Trophoblast cell (in vitro differentiated cells and primary cell): ENCODE results near the gene ASCL1.

Source experiments
- DNase-seq, 2 donors: peaks; one replicate each; pipeline ENCODE4 v3.0.0-alpha.2; 2016
- H2AFZ ChIP-seq: 2 replicates; pipeline ENCODE4 v1.6.1; 2013; ENCODE audit warnings: low read length, moderate library complexity, mild to moderate bottlenecking; ENCODE audit not compliant: insufficient read depth, poor library complexity
- H2AK5ac ChIP-seq: 2 replicates; pipeline ENCODE4 v1.6.1; 2013; ENCODE audit warnings: mild to moderate bottlenecking, low read length
- H2BK120ac ChIP-seq: 2 replicates; pipeline ENCODE4 v1.6.1; 2013; ENCODE audit warnings: low read length, mild to moderate bottlenecking, moderate library complexity; ENCODE audit not compliant: insufficient read depth, poor library complexity
- H2BK12ac ChIP-seq: 2 replicates; pipeline ENCODE4 v1.6.1; 2013; ENCODE audit warnings: mild to moderate bottlenecking, low read length, moderate library complexity
- H2BK5ac ChIP-seq: 2 replicates; pipeline ENCODE4 v1.6.1; 2013; ENCODE audit warnings: low read length, low read depth, moderate library complexity, mild to moderate bottlenecking; ENCODE audit not compliant: poor library complexity
- H3K14ac ChIP-seq: 2 replicates; pipeline ENCODE4 v1.6.1; 2013; ENCODE audit warnings: mild to moderate bottlenecking, low read length
- H3K18ac ChIP-seq: 2 replicates; pipeline ENCODE4 v1.6.1; 2013; ENCODE audit warnings: mild to moderate bottlenecking, low read length
- H3K23ac ChIP-seq: 2 replicates; pipeline ENCODE4 v1.6.1; 2013; ENCODE audit warnings: low read length
- H3K27ac ChIP-seq: 2 replicates; pipeline ENCODE4 v1.5.1; 2013; ENCODE audit warnings: low read depth, mild to moderate bottlenecking, inconsistent platforms, low read length, moderate library complexity
- H3K27me3 ChIP-seq: 2 replicates; pipeline ENCODE4 v1.6.1; 2013; ENCODE audit warnings: inconsistent platforms, mild to moderate bottlenecking, low read length, moderate library complexity; ENCODE audit not compliant: insufficient read depth
- H3K36me3 ChIP-seq, 2 experiments: 1 replicate in 1 of 2; 2 replicates in 1 of 2; pipeline ENCODE4 v1.6.1; 2013; ENCODE audit warnings: low read length in 2 of 2, mild to moderate bottlenecking in 2 of 2, moderate library complexity in 1 of 2; ENCODE audit not compliant: insufficient read depth in 2 of 2, control insufficient read depth in 1 of 2
- H3K4ac ChIP-seq: 2 replicates; pipeline ENCODE4 v1.6.1; 2013; ENCODE audit warnings: low read depth, mild to moderate bottlenecking, low read length, moderate library complexity
- H3K4me1 ChIP-seq, 2 experiments: 1 replicate in 1 of 2; 2 replicates in 1 of 2; pipeline ENCODE4 v1.6.1; 2013; ENCODE audit warnings: low read length in 2 of 2, mild to moderate bottlenecking in 2 of 2, moderate library complexity in 1 of 2; ENCODE audit not compliant: insufficient read depth in 2 of 2, control insufficient read depth in 1 of 2
- H3K4me2 ChIP-seq: 2 replicates; pipeline ENCODE4 v1.6.1; 2013; ENCODE audit warnings: inconsistent platforms, mild to moderate bottlenecking, low read length, moderate library complexity
- H3K4me3 ChIP-seq: 2 replicates; pipeline ENCODE4 v1.5.1; 2013; ENCODE audit warnings: mild to moderate bottlenecking, low read depth, low read length, inconsistent platforms
- H3K79me1 ChIP-seq: one replicate; pipeline ENCODE4 v1.6.1; 2013; ENCODE audit warnings: low read length
- H3K79me2 ChIP-seq: 2 replicates; pipeline ENCODE4 v1.6.1; 2013; ENCODE audit warnings: low read length, mild to moderate bottlenecking; ENCODE audit not compliant: control insufficient read depth, insufficient read depth, poor library complexity
- H3K9ac ChIP-seq: 2 replicates; pipeline ENCODE4 v1.6.1; 2013; ENCODE audit warnings: mild to moderate bottlenecking, low read length
- H3K9me3 ChIP-seq: 2 replicates; pipeline ENCODE4 v1.6.1; 2013; ENCODE audit warnings: low read depth, mild to moderate bottlenecking, control low read depth, inconsistent platforms, low read length; ENCODE audit not compliant: insufficient read depth
- H4K12ac ChIP-seq: 2 replicates; pipeline ENCODE4 v1.6.1; 2013; ENCODE audit warnings: low read depth, mild to moderate bottlenecking, low read length, moderate library complexity
- H4K8ac ChIP-seq: 2 replicates; pipeline ENCODE4 v1.6.1; 2013; ENCODE audit warnings: low read depth, mild to moderate bottlenecking, low read length, moderate library complexity
- H4K91ac ChIP-seq: one replicate; pipeline ENCODE4 v1.6.1; 2013; ENCODE audit warnings: low read depth, mild to moderate bottlenecking, low read length, moderate library complexity
- WGBS: extraction: QIAGEN DNeasy Blood & Tissue Kit; methylation state at CpG from one replicate; pipeline ENCODE4 v1.1.7; 2013; ENCODE audit warnings: missing lambda C conversion rate; ENCODE audit not compliant: insufficient read length, insufficient coverage; ENCODE audit errors: extremely low coverage; 5-methylcytosine and 5-hydroxymethylcytosine counted together

ASCL1 gene

DNA sequence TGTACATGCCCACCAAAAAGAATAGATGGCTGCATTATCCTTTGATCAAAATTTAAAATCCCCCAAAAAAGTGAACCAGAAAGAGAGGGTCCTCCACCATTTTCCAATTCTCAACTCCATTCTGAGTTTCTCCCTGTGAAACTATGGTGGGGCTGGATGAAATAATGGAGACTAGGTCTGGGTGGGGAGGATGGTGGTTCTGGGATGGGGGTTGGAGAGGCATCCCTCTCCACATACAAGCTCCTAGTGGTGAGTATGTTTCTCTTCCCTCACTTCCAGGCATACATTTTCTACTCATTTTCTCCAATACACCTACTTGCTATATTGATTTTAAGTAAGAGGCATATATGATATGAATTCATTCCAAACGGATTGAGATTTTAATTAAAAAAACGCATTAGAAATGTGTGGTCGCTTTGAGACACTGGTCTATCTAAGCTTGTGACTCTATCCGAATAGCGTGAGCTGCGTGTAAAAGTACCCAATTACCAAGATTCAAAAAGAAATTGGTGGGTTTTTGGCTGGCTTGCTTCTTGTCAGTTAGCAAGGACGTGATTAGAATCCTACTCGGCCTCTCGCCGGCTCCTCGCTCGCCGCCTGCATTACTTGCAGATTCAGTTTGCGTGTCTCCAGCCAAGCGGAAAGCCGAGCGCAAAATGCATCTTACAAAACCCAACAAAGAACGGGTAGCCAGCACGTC lies 3.4 kb downstream of the ASCL1 start:
- no peak overlapping the region for H4K12ac ChIP-seq
- no peak overlapping the region for H4K8ac ChIP-seq
- no peak overlapping the region for H3K4me3 ChIP-seq
- no peaks in the 10 kb centered on the region for H3K79me2 ChIP-seq
- WGBS = no CpG with 5 or more reads among the region's 19 CpGs
- peaks cover 3 to 9% of the 10 kb centered on the region in 2 experiments for H3K4me1 ChIP-seq
- H2BK5ac ChIP-seq = no peak overlapping the region
- H3K4me2 ChIP-seq = no peak overlapping the region
- no peak overlapping the region for H2BK12ac ChIP-seq
- H3K18ac ChIP-seq = no peak overlapping the region
- no peak overlapping the region for H3K23ac ChIP-seq
- H3K14ac ChIP-seq = no peak overlapping the region
- no peak overlapping the region for H3K4ac ChIP-seq
- H3K9me3 ChIP-seq = peaks cover 9% of the 10 kb centered on the region
- H3K9ac ChIP-seq = no peak overlapping the region
- DNase-seq = no peak
- no peak overlapping the region for H2AFZ ChIP-seq
- no peaks in the 10 kb centered on the region for H3K79me1 ChIP-seq
- no peak overlapping the region for H2AK5ac ChIP-seq
- H4K91ac ChIP-seq = no peak overlapping the region
- H3K27me3 ChIP-seq = peaks cover 83% of the 10 kb centered on the region
- H3K36me3 ChIP-seq = no peaks in the 10 kb centered on the region
- no peak overlapping the region for H3K27ac ChIP-seq
- H2BK120ac ChIP-seq = no peak overlapping the region

DNA sequence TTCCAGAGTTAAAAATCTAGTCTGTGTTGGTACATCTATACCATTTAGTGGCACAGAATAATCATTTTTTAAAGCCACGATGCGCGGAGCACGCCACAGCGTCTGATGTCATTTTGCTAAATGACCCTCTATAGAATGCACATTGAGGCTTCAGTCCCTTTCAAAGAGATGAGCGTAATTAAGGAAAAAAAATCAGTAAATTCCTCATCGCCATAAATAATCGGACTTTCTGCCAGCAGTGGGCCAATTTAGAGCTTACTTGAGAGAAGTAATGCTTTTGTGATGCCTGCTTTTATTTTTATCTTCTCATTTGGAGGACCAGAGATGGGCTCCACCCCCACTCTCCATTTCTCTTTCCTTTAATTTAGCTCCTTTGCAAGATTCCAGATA lies 4.0 kb downstream of the ASCL1 start:
- Histone ChIP-seq H2BK5ac (no peak overlapping the region), H3K27me3 (peaks cover 83% of the 10 kb centered on the region), H3K36me3 (no peaks in the 10 kb centered on the region), H4K12ac (no peak overlapping the region), H3K27ac (no peak overlapping the region), H2AK5ac (no peak overlapping the region), H3K4me3 (no peak overlapping the region), H3K9me3 (peaks cover 9% of the 10 kb centered on the region), H3K14ac (no peak overlapping the region), H3K4ac (no peak overlapping the region), H2BK120ac (no peak overlapping the region), H4K8ac (no peak overlapping the region), H3K9ac (no peak overlapping the region), H3K79me2 (no peaks in the 10 kb centered on the region), H2AFZ (no peak overlapping the region), H3K79me1 (no peaks in the 10 kb centered on the region), H3K18ac (no peak overlapping the region), H3K23ac (no peak overlapping the region), H4K91ac (no peak overlapping the region), H3K4me1 (peaks cover 3 to 7% of the 10 kb centered on the region in 2 experiments), H2BK12ac (no peak overlapping the region), H3K4me2 (no peak overlapping the region)
- no peak for DNase-seq
- WGBS = no CpG with 5 or more reads among the region's 8 CpGs

DNA sequence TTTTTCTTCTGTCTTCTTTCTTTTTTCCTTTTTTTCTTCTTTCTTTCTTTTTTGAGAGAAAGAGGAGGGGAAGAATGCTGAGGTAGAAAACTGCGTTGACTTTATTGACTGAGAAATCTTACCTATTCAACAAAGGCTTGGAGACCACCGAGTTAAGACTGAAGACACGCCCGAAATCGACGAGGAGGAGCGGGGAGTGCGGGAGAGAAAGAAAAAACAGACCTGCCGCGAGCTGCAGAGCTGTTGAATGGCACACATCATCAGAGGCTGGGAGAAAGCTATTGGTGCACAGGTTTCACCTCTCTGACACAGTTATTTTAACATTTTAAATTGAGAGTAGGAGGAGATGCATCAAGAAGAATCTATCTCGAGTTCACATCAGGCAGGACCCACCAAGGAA lies 5.1 kb downstream of the ASCL1 start:
- H3K79me2 ChIP-seq = no peaks in the 10 kb centered on the region
- WGBS = no CpG with 5 or more reads among the region's 11 CpGs

DNA sequence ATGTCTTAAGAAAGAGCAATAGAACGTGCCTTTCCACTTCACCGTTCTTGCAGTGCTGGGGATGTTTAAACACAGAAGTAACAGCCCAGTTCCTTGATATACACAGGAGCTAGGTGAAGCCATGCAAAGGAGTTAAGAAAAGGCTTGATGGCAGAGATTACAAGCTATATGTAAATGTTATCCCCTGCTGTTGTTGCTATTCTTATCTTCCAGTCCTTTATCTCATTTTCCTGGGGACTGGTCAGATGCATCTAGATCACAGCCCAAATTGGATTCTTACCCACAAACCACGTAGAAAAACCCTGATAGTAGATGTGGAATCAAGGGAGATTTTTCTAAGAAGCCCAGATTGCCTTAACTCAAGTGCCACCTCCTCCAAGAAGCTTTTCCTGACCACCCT lies 5.5 kb downstream of the ASCL1 start:
- Histone ChIP-seq H3K4me1 (peaks cover 3 to 4% of the 10 kb centered on the region in 2 experiments), H3K18ac (no peak overlapping the region), H3K14ac (no peak overlapping the region), H3K9me3 (peaks cover 7% of the 10 kb centered on the region), H2BK5ac (no peak overlapping the region), H3K79me1 (no peaks in the 10 kb centered on the region), H3K79me2 (no peaks in the 10 kb centered on the region), H3K23ac (no peak overlapping the region), H3K36me3 (no peaks in the 10 kb centered on the region), H3K27me3 (peaks cover 74% of the 10 kb centered on the region), H2AK5ac (no peak overlapping the region), H3K4me3 (no peak overlapping the region), H2BK120ac (no peak overlapping the region), H3K9ac (no peak overlapping the region), H3K27ac (no peak overlapping the region), H4K8ac (no peak overlapping the region), H2AFZ (no peak overlapping the region), H3K4ac (no peak overlapping the region), H2BK12ac (no peak overlapping the region), H4K91ac (no peak overlapping the region), H4K12ac (no peak overlapping the region), H3K4me2 (no peak overlapping the region)
- DNase-seq = no peak
- WGBS = no CpG with 5 or more reads among the region's 3 CpGs

More for the DNA sequence above, 5.1 kb downstream of the ASCL1 start:
- Histone ChIP-seq H3K36me3 (no peaks in the 10 kb centered on the region), H3K4me3 (no peak overlapping the region), H2AFZ (no peak overlapping the region), H3K14ac (no peak overlapping the region), H3K27ac (no peak overlapping the region), H3K9me3 (peaks cover 7% of the 10 kb centered on the region), H3K4me2 (no peak overlapping the region), H3K4me1 (peaks cover 3 to 7% of the 10 kb centered on the region in 2 experiments), H4K12ac (no peak overlapping the region), H4K91ac (no peak overlapping the region), H3K9ac (no peak overlapping the region), H3K27me3 (peaks cover 79% of the 10 kb centered on the region), H3K23ac (no peak overlapping the region), H2BK12ac (no peak overlapping the region), H3K18ac (no peak overlapping the region), H3K4ac (no peak overlapping the region), H2BK120ac (no peak overlapping the region), H4K8ac (no peak overlapping the region), H2AK5ac (no peak overlapping the region), H2BK5ac (no peak overlapping the region), H3K79me1 (no peaks in the 10 kb centered on the region)
- DNase-seq = no peak
